ENCODE results near the gene INPP5J. TPM values are rescaled to one million over a fixed set of nuclear protein-coding genes. Genes with fewer than 3 reads are reported as not detected.

Gene INPP5J
- total and polyA plus RNA-seq, 9 donors, result 0.63 to 3.1 (median 1.1) TPM

DNA sequence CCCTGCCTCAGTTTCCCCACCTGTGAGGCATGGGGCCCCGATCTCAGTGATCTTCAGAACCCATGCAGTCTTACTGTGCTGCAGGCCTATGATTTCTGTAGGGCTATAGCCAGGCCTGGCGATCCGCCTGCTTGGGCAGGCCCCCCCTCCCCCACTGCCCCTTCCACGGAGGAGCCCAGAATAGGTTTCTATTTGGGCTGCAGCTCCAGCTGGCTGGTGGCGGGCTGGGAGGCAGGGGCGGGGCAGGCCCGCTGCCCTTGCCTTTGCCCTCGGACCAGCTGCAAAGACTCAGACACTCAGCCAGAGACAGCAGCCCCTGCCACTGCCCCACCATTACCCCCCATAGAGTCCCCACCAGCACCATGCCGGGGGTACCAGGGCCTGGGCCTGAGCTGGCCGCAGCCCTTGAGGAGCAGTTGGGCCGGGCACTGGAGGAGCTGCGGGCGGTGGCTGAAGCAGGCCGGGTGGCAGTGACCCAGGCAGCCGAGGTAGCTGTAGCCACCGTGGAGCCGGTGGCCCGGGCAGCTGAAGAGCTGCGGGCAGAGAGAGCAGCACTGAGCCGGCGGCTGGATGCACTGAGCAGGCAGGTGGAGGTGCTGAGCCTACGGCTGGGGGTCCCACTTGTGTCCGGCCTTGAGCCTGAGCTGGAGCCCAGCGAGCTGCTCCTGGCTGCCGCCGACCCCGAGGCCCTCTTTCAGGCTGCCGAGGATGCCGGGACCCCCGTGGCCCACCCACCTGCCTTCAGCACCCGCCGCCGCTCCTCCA is 29.5 kb upstream of the INPP5J start:
- peak overlapping the region; percentile 10 for H3K4me3 ChIP-seq

DNA sequence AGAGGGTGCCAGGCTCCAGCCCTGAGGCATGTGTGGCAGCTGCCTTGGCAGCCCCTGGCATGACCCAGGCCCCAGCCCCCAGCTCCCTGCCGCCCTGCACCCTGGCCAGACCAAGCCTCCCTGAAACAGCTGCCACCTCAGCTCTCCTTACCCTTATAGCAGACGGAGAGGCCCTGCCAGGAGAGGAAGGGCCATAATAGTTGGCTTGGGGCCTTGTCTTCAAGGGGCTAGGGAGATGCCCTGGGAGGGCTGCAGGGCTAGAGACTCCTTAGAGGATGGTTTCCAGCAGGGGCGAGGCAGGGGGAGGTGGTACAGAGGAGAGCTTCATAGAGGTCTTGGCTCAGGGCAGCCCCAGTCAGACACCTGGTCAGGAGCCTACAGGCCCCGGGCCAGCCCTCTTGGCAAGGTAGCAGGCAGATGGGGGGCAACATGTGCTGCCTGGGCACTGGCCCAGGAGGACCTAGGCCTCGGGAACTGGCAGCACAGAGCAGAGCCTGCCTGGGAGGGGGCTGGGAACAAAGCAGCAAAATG is 28.7 kb upstream of the INPP5J start:
- Histone ChIP-seq H3K9me3 (no peaks in the 10 kb centered on the region), H3K4me1 (ENCODE audit: insufficient read depth) (peaks cover 7% of the 10 kb centered on the region), H3K27ac (peak overlapping the region; percentile 29 to 44), H3K27me3 (no peaks in the 10 kb centered on the region), H3K36me3 (no peaks in the 10 kb centered on the region), H3K4me3 (peak overlapping the region; percentile 10)
- TF ChIP-seq, protein P1, sequence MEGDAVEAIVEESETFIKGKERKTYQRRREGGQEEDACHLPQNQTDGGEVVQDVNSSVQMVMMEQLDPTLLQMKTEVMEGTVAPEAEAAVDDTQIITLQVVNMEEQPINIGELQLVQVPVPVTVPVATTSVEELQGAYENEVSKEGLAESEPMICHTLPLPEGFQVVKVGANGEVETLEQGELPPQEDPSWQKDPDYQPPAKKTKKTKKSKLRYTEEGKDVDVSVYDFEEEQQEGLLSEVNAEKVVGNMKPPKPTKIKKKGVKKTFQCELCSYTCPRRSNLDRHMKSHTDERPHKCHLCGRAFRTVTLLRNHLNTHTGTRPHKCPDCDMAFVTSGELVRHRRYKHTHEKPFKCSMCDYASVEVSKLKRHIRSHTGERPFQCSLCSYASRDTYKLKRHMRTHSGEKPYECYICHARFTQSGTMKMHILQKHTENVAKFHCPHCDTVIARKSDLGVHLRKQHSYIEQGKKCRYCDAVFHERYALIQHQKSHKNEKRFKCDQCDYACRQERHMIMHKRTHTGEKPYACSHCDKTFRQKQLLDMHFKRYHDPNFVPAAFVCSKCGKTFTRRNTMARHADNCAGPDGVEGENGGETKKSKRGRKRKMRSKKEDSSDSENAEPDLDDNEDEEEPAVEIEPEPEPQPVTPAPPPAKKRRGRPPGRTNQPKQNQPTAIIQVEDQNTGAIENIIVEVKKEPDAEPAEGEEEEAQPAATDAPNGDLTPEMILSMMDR (IDR thresholded peaks at IDR 0.05), result no peak
- TF ChIP-seq EP300 (IDR thresholded peaks at IDR 0.05), result no peak
- TF ChIP-seq POLR2A (IDR thresholded peaks at IDR 0.05), result no peak
- intact Hi-C loops (cut with DNase I), result loop anchor here in 1 of 4 donors (10.0 kb wide), 1 partner anchor 51 kb away; the partner anchor contains the start of gene PLA2G3
- DNase-seq, result peak in 3 of 5 donors; percentile 40 to 53 (median 44)
- WGBS, 3 donors, result 47 to 58% (median 51%) methylated on average over 5 of the region's 5 CpGs

More for the DNA sequence above, 29.5 kb upstream of the INPP5J start:
- intact Hi-C loops (cut with DNase I), result loop anchor here in 1 of 4 donors (10.0 kb wide), 1 partner anchor 52 kb away; the partner anchor contains the start of gene PLA2G3
- H3K9me3 ChIP-seq, result no peaks in the 10 kb centered on the region
- H3K27me3 ChIP-seq, result no peaks in the 10 kb centered on the region
- peaks cover 7% of the 10 kb centered on the region for H3K4me1 ChIP-seq (ENCODE audit: insufficient read depth)
- DNase-seq, result peak; percentile 52 to 80 (median 77)
- H3K36me3 ChIP-seq, result no peaks in the 10 kb centered on the region
- H3K27ac ChIP-seq, result peak overlapping the region in 1 of 2 donors; percentile 44
- WGBS, 3 donors, result 63 to 69% (median 67%) methylated on average over 29 to 33 of the region's 33 CpGs
- TF ChIP-seq, protein P1 (IDR thresholded peaks at IDR 0.05), result no peak
- TF ChIP-seq EP300 (IDR thresholded peaks at IDR 0.05) (no peak), POLR2A (IDR thresholded peaks at IDR 0.05) (no peak)

DNA sequence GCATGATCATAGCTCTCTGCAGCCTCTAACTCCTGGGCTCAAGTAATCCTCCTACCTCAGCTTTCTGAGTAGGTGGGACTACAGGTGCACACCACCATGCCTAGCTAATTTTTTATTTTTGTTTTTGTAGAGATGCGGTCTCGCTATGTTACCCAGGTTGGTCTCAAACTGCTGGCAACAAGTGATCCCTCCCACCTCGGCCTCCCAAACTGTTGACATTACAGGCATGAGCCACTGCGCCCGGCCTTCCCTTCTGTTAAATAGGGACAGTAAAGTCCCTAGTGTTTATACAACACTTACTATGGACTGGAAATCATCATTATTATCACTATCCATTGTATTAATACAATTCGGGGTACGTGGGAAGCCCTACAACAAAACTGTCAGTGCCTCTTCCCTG is 28.0 kb upstream of the INPP5J start:
- no peak overlapping the region for H3K27ac ChIP-seq
- no peak overlapping the region for H3K4me3 ChIP-seq
- peaks cover 7% of the 10 kb centered on the region for H3K4me1 ChIP-seq (ENCODE audit: insufficient read depth)
- TF ChIP-seq POLR2A (IDR thresholded peaks at IDR 0.05) (no peak), EP300 (IDR thresholded peaks at IDR 0.05) (no peak)
- TF ChIP-seq, protein P1 (IDR thresholded peaks at IDR 0.05), result no peak
- no peak for DNase-seq
- H3K36me3 ChIP-seq, result no peaks in the 10 kb centered on the region
- no peaks in the 10 kb centered on the region for H3K27me3 ChIP-seq
- intact Hi-C loops (cut with DNase I), result loop anchor here in 1 of 4 donors (10.0 kb wide), 1 partner anchor 50 kb away; the partner anchor contains the start of gene PLA2G3
- WGBS, 3 donors, result 89 to 92% (median 92%) methylated on average over 7 of the region's 7 CpGs
- no peaks in the 10 kb centered on the region for H3K9me3 ChIP-seq

DNA sequence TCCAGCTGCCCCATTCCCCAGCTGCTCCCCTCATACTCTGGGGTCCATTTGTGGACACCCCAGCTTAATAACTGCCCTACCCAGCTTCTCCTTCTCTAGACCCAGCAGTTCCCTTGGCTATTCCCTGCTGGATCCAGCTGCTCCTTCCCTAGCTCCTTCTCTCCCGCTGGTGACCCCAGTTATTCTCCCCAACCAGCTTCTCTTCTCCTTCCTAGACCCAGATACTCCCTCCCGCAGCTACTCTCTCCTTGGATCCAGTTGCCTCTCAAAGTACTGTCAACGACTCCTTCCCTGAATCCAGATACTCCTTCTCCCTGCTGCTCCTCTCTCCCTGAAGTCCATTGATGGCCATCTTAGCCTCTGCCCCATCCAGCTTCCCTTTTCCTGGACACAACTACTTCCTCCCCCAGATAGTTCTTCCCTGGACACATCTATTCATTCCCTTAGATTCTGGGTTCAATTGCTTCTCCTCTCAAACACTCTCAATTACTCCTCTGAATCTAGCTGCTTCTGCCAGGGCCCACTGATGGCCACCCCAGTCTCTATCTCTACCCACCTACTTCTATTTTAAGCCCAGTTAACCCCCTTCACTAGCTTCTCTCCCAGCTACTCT is 27.0 kb upstream of the INPP5J start:
- intact Hi-C loops (cut with DNase I), result loop anchor here in 1 of 4 donors (10.0 kb wide), 1 partner anchor 49 kb away; the partner anchor contains the start of gene PLA2G3
- DNase-seq, result peak in 1 of 5 donors; percentile 1
- H3K27ac ChIP-seq, result no peak overlapping the region
- H3K9me3 ChIP-seq, result no peaks in the 10 kb centered on the region
- H3K27me3 ChIP-seq, result no peaks in the 10 kb centered on the region
- H3K4me1 ChIP-seq (ENCODE audit: insufficient read depth), result peaks cover 7% of the 10 kb centered on the region
- H3K36me3 ChIP-seq, result no peaks in the 10 kb centered on the region
- TF ChIP-seq POLR2A (IDR thresholded peaks at IDR 0.05) (no peak), EP300 (IDR thresholded peaks at IDR 0.05) (no peak)
- TF ChIP-seq, protein P1 (IDR thresholded peaks at IDR 0.05), result no peak
- H3K4me3 ChIP-seq, result no peak overlapping the region
- WGBS, 3 donors, result 78 to 86% (median 84%) methylated on average over 3 of the region's 3 CpGs

All from ovary (tissue), 9 donors.